Natural killer cell (primary cell): ENCODE results near the gene RTN4. TPM values are rescaled to one million over a fixed set of nuclear protein-coding genes. Genes with fewer than 3 reads are reported as not detected.
A peak's percentile ranks its signal among the peaks of the same experiment; 100 is the strongest.

ENCODE experiments used
- ATAC-seq, 3 donors: fragments of 150-1000 bp in 2 of 3; fragments of 200-7000 bp in 1 of 3; cut with Tn5 transposase; 1 replicate in 1 of 3; 2 replicates in 2 of 3; pipeline ENCODE4 v1.10.0; 2021; ENCODE audit warnings: mild to moderate bottlenecking in 2 of 3, moderate library complexity in 2 of 3
- DNase-seq, 2 donors: peaks; one replicate each; pipeline versions ENCODE4 v3.0.0 to v3.0.0-alpha.2; 2013 to 2021; ENCODE audit warnings: mixed read lengths in 1 of 2
- H3K27ac ChIP-seq: one replicate; pipeline ENCODE4 v1.5.1; 2013; ENCODE audit warnings: mild to moderate bottlenecking, low read length
- H3K27me3 ChIP-seq: one replicate; pipeline ENCODE4 v1.6.1; 2013; ENCODE audit warnings: low read length; ENCODE audit not compliant: control insufficient read depth, insufficient read depth
- H3K36me3 ChIP-seq: one replicate; pipeline ENCODE4 v1.6.1; 2013; ENCODE audit warnings: low read length; ENCODE audit not compliant: control insufficient read depth, insufficient read depth
- H3K4me1 ChIP-seq: one replicate; pipeline ENCODE4 v1.6.1; 2013; ENCODE audit warnings: low read length; ENCODE audit not compliant: control insufficient read depth, insufficient read depth
- H3K4me3 ChIP-seq: one replicate; pipeline ENCODE4 v1.5.1; 2013; ENCODE audit warnings: low read length
- H3K9me3 ChIP-seq: one replicate; pipeline ENCODE4 v1.6.1; 2013; ENCODE audit warnings: low read length; ENCODE audit not compliant: control insufficient read depth, insufficient read depth
- H3K27ac Mint-ChIP-seq, 2 donors: one replicate each; pipeline ENCODE4 v1.8.0; 2022; ENCODE audit warnings: mild to moderate bottlenecking in 2 of 2, mixed read lengths in 2 of 2, moderate library complexity in 1 of 2
- H3K27me3 Mint-ChIP-seq, 2 donors: one replicate each; pipeline ENCODE4 v1.8.0; 2022; ENCODE audit warnings: low read depth in 2 of 2, mixed read lengths in 2 of 2
- H3K36me3 Mint-ChIP-seq: one replicate; pipeline ENCODE4 v1.8.0; 2022; ENCODE audit warnings: mixed read lengths
- H3K4me1 Mint-ChIP-seq, 2 donors: one replicate each; pipeline ENCODE4 v1.8.0; 2022; ENCODE audit warnings: mixed read lengths in 2 of 2
- H3K4me3 Mint-ChIP-seq: one replicate; pipeline ENCODE4 v1.8.0; 2022; ENCODE audit warnings: mild to moderate bottlenecking, moderate library complexity, mixed read lengths
- H3K9me3 Mint-ChIP-seq, 2 donors: one replicate each; pipeline ENCODE4 v1.8.0; 2022; ENCODE audit warnings: mixed read lengths in 2 of 2
- WGBS: methylation state at CpG from one replicate; pipeline ENCODE4 v1.1.7; 2013; ENCODE audit warnings: missing lambda C conversion rate; ENCODE audit not compliant: insufficient coverage; 5-methylcytosine and 5-hydroxymethylcytosine counted together
- intact Hi-C: fragments of 100-400 bp; cut with micrococcal nuclease; formaldehyde crosslinking; loops from one replicate; pipeline ENCODE4 v1.14.2; 2022
- total RNA-seq, 4 donors: library from RNA; stranded (reverse); fragments of 120-200 nt in 1 of 4; gene quantifications; one replicate each; pipeline versions ENCODE4 v1.2.3 to v1.2.4, GENCODE V29; 2013 to 2022
- TF ChIP-seq, protein P1 (sequence below): fragments of 200-600 bp; IDR thresholded peaks from one replicate; pipeline ENCODE4 v1.8.0; 2022; ENCODE audit warnings: antibody characterized with exemption

Gene RTN4
- total RNA-seq, 3 donors from 2014 or later (not counting 1 experiment from before 2014, with no cell fraction given), result 100 to 117 (median 109) TPM

DNA sequence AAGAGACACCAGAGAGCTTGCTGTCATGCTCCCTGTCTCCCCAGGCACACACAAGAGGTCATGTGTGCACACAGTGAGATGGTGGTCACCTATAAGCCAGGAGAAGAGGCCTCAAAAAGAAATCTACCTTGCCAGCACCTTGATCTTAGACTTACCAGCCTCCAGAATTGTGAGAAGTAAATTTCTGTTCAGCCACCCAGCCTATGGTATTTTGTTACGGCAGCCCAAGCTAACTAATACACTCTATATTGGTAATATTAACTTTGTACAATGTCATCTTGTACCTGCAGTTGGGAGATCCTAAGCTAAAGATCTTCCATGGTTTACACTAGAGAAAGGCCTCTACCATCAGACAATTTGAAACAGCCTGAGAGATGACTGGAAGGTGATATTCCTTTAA lies 21.2 kb downstream of the RTN4 start:
- DNase-seq, result no peak
- no CpG with 5 or more reads among the region's 1 CpG for WGBS
- H3K27me3 ChIP-seq, result no peaks in the 10 kb centered on the region
- TF ChIP-seq, protein P1, sequence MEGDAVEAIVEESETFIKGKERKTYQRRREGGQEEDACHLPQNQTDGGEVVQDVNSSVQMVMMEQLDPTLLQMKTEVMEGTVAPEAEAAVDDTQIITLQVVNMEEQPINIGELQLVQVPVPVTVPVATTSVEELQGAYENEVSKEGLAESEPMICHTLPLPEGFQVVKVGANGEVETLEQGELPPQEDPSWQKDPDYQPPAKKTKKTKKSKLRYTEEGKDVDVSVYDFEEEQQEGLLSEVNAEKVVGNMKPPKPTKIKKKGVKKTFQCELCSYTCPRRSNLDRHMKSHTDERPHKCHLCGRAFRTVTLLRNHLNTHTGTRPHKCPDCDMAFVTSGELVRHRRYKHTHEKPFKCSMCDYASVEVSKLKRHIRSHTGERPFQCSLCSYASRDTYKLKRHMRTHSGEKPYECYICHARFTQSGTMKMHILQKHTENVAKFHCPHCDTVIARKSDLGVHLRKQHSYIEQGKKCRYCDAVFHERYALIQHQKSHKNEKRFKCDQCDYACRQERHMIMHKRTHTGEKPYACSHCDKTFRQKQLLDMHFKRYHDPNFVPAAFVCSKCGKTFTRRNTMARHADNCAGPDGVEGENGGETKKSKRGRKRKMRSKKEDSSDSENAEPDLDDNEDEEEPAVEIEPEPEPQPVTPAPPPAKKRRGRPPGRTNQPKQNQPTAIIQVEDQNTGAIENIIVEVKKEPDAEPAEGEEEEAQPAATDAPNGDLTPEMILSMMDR, result no peak
- Mint-ChIP-seq H3K4me1 (peaks cover 30 to 32% of the 10 kb centered on the region in 2 donors), H3K27me3 (no peaks in the 10 kb centered on the region), H3K9me3 (no peaks in the 10 kb centered on the region), H3K27ac (no peak overlapping the region), H3K36me3 (no peaks in the 10 kb centered on the region), H3K4me3 (no peak overlapping the region)
- no peak for ATAC-seq
- intact Hi-C loops, result no loop called here
- no peak overlapping the region for H3K4me3 ChIP-seq
- no peaks in the 10 kb centered on the region for H3K9me3 ChIP-seq
- no peaks in the 10 kb centered on the region for H3K36me3 ChIP-seq
- H3K4me1 ChIP-seq, result peaks cover 7% of the 10 kb centered on the region
- no peak overlapping the region for H3K27ac ChIP-seq

DNA sequence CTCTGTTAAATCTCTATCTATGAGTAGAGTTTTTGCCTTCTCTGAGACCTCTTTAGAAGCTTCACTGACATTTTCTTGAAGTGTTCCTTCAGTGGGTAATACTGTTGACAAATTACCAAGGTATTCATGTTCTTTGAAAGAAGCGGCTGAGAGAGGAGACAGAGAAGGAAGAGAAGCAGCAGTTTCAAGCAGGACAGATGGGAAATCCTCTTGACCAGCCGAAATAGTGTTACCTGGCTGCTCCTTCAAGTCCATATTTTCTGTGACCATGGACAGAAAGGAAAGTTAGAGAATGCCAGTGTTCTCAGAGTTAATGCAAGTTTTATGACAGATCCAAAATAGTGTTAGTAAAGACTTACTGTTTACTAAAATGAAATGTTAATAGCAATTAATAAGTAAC lies 23.0 kb downstream of the RTN4 start:
- TF ChIP-seq, protein P1, result no peak
- Histone ChIP-seq H3K4me1 (no peaks in the 10 kb centered on the region), H3K9me3 (no peaks in the 10 kb centered on the region), H3K27ac (no peak overlapping the region), H3K36me3 (no peaks in the 10 kb centered on the region), H3K4me3 (no peak overlapping the region), H3K27me3 (no peaks in the 10 kb centered on the region)
- intact Hi-C loops, result no loop called here
- no peak for DNase-seq
- H3K4me3 Mint-ChIP-seq, result no peak overlapping the region
- 94% methylated on average over 2 of the region's 2 CpGs for WGBS
- H3K27ac Mint-ChIP-seq, result no peak overlapping the region
- no peaks in the 10 kb centered on the region for H3K9me3 Mint-ChIP-seq
- no peak for ATAC-seq
- H3K27me3 Mint-ChIP-seq, result no peaks in the 10 kb centered on the region
- H3K4me1 Mint-ChIP-seq, result peaks cover 17 to 19% of the 10 kb centered on the region in 2 donors
- no peaks in the 10 kb centered on the region for H3K36me3 Mint-ChIP-seq

- H3K27ac ChIP-seq, result no peak overlapping the region
- intact Hi-C loops, result no loop called here
- whole genome bisulfite sequencing, result 48% methylated on average over 2 of the region's 2 CpGs
- H3K27ac Mint-ChIP-seq, result no peak overlapping the region
- H3K36me3 Mint-ChIP-seq, result no peaks in the 10 kb centered on the region
- DNase-seq (peak in 1 of 2 donors; percentile 21), ATAC-seq (no peak)
- no peaks in the 10 kb centered on the region for H3K27me3 Mint-ChIP-seq
- no peaks in the 10 kb centered on the region for H3K9me3 ChIP-seq
- peaks cover 10% of the 10 kb centered on the region in 2 donors for H3K4me1 Mint-ChIP-seq
- no peaks in the 10 kb centered on the region for H3K27me3 ChIP-seq
- no peaks in the 10 kb centered on the region for H3K4me1 ChIP-seq
- H3K4me3 Mint-ChIP-seq, result no peak overlapping the region
- TF ChIP-seq, protein P1, result no peak
- H3K4me3 ChIP-seq, result no peak overlapping the region
- no peaks in the 10 kb centered on the region for H3K9me3 Mint-ChIP-seq
- H3K36me3 ChIP-seq, result no peaks in the 10 kb centered on the region
Measured at GRCh38 chr2:55026202-55026601, 24.0 kb downstream of the RTN4 start.

DNA sequence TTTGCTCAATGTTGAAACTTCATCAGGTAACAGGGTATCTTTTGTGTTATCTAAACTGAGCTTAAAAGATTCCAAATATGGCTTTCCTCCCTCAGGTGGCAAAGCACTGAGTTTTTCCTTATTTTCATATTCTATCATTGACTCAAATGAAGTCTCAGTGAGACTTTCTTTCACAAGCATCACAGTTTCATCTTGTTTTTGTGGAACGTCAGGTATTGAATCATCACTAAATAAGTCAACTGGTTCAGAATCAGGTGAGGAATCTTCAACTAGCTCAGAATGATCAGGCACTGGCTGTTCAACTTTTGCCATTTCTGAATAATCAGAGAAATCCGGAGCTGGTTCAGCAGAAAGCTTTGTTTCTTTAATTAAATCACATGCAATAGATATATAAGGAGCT lies 24.6 kb downstream of the RTN4 start:
- no peak for ATAC-seq
- DNase-seq, result no peak
- TF ChIP-seq, protein P1, result no peak
- Mint-ChIP-seq H3K9me3 (no peaks in the 10 kb centered on the region), H3K4me3 (no peak overlapping the region), H3K36me3 (no peaks in the 10 kb centered on the region), H3K4me1 (peaks cover 5% of the 10 kb centered on the region in 2 donors), H3K27ac (no peak overlapping the region), H3K27me3 (no peaks in the 10 kb centered on the region)
- Histone ChIP-seq H3K4me3 (no peak overlapping the region), H3K4me1 (no peaks in the 10 kb centered on the region), H3K9me3 (no peaks in the 10 kb centered on the region), H3K36me3 (no peaks in the 10 kb centered on the region), H3K27me3 (no peaks in the 10 kb centered on the region), H3K27ac (no peak overlapping the region)
- intact Hi-C loops, result no loop called here
- WGBS, result 93% methylated on average over 2 of the region's 2 CpGs
